ENCODE data around the gene TMEM131L.

Gene TMEM131L

DNA sequence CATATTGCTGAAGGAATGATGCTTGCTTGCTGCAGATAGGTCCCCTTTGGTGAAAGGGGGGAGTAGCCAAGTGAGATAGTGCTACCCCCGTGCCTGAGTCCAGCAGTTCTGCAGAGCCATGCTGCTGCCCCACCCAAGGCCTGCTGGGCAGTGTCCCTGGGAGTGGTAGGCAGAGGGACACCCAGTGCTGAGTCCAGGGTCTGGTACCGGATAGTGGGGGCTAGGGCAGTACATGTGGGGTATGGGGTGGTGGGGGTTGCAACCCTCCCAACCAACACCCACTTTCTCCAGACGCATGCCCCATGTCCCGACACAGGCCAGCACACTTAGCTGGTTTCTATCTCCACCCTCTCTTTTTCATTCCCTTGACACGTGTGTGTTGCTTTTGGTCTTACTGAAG lies 155.9 kb downstream of the TMEM131L start:
- no peaks in the 10 kb centered on the region for H3K27me3 ChIP-seq (replicated peaks; ENCODE audit: insufficient read depth, low read length)
- H3K9me3 ChIP-seq (replicated peaks; ENCODE audit: insufficient read depth, low read length) = no peaks in the 10 kb centered on the region
- no peak overlapping the region for H3K4me3 ChIP-seq (ENCODE audit: low read length)
- no peaks in the 10 kb centered on the region for H4K20me1 ChIP-seq (ENCODE audit: insufficient read depth, low read length)
- no peak overlapping the region for H3K4me2 ChIP-seq (ENCODE audit: low read depth, low read length)
- no peaks in the 10 kb centered on the region for H3F3A ChIP-seq (ENCODE audit: insufficient read depth, low read length)
- peaks cover 11% of the 10 kb centered on the region; the same call in 1 of the 2 replicates for H3K4me1 ChIP-seq (ENCODE audit: low read length)
- TF ChIP-seq, protein P1, sequence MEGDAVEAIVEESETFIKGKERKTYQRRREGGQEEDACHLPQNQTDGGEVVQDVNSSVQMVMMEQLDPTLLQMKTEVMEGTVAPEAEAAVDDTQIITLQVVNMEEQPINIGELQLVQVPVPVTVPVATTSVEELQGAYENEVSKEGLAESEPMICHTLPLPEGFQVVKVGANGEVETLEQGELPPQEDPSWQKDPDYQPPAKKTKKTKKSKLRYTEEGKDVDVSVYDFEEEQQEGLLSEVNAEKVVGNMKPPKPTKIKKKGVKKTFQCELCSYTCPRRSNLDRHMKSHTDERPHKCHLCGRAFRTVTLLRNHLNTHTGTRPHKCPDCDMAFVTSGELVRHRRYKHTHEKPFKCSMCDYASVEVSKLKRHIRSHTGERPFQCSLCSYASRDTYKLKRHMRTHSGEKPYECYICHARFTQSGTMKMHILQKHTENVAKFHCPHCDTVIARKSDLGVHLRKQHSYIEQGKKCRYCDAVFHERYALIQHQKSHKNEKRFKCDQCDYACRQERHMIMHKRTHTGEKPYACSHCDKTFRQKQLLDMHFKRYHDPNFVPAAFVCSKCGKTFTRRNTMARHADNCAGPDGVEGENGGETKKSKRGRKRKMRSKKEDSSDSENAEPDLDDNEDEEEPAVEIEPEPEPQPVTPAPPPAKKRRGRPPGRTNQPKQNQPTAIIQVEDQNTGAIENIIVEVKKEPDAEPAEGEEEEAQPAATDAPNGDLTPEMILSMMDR (IDR thresholded peaks at IDR 0.05; ENCODE audit: low read length) = no peak
- TF ChIP-seq EZH2phosphoT487 (IDR thresholded peaks at IDR 0.05; ENCODE audit: low read length) (no peak), EZH2 (optimal IDR thresholded peaks at IDR 0.05; ENCODE audit: low read depth, low read length) (no peak)
- H3K27ac ChIP-seq (ENCODE audit: low read length) = no peak overlapping the region
- H3K79me2 ChIP-seq (ENCODE audit: low read length) = no peaks in the 10 kb centered on the region
- no peaks in the 10 kb centered on the region for H3K36me3 ChIP-seq (replicated peaks; ENCODE audit: insufficient read depth, low read length)
- H3K9ac ChIP-seq (ENCODE audit: low read length) = no peak overlapping the region
- no peaks in the 10 kb centered on the region for H3K9me2 ChIP-seq (replicated peaks; ENCODE audit: insufficient read depth, low read length)
- H2AFZ ChIP-seq (ENCODE audit: low read length) = no peak overlapping the region
- DNase-seq = no peak

GRCh38 chr4:153622778-153623240 lies 156.6 kb downstream of the TMEM131L start:
- Histone ChIP-seq H3K4me3 (ENCODE audit: low read length) (no peak overlapping the region), H3K27ac (ENCODE audit: low read length) (no peak overlapping the region), H3F3A (ENCODE audit: insufficient read depth, low read length) (no peaks in the 10 kb centered on the region), H3K9me3 (replicated peaks; ENCODE audit: insufficient read depth, low read length) (no peaks in the 10 kb centered on the region), H3K4me2 (ENCODE audit: low read depth, low read length) (peak overlapping the region; percentile 17; the same call in 1 of the 2 replicates), H3K36me3 (replicated peaks; ENCODE audit: insufficient read depth, low read length) (no peaks in the 10 kb centered on the region), H4K20me1 (ENCODE audit: insufficient read depth, low read length) (no peaks in the 10 kb centered on the region), H3K79me2 (ENCODE audit: low read length) (no peaks in the 10 kb centered on the region), H3K27me3 (replicated peaks; ENCODE audit: insufficient read depth, low read length) (no peaks in the 10 kb centered on the region), H2AFZ (ENCODE audit: low read length) (no peak overlapping the region), H3K9ac (ENCODE audit: low read length) (no peak overlapping the region), H3K4me1 (ENCODE audit: low read length) (peaks cover 11% of the 10 kb centered on the region; the same call in 1 of the 2 replicates), H3K9me2 (replicated peaks; ENCODE audit: insufficient read depth, low read length) (no peaks in the 10 kb centered on the region)
- no peak for DNase-seq
- TF ChIP-seq EZH2 (optimal IDR thresholded peaks at IDR 0.05; ENCODE audit: low read depth, low read length) (no peak), EZH2phosphoT487 (IDR thresholded peaks at IDR 0.05; ENCODE audit: low read length) (no peak)
- TF ChIP-seq, protein P1 (IDR thresholded peaks at IDR 0.05; ENCODE audit: low read length) = no peak

DNA sequence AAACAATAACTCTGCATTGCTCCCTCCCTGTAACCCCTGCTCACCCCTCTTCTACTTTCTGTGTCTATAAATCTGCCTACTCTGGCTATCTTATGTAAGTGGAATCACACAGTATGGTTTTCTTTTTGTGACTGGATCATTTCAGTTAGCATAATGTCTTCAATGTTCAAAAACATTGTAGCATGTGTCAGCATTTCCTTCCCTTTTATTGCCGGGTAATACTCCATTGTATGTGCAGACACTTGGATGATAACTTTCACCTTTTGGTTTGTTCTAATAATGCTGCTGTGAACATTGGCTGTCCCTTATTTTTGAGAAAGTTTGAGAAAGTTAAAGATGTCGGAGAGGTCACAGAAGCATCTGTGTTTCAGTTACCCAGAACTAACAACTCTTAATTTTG lies 157.3 kb downstream of the TMEM131L start:
- H3K9me2 ChIP-seq (replicated peaks; ENCODE audit: insufficient read depth, low read length) = no peaks in the 10 kb centered on the region
- no peaks in the 10 kb centered on the region for H3K79me2 ChIP-seq (ENCODE audit: low read length)
- no peak for TF ChIP-seq EZH2 (optimal IDR thresholded peaks at IDR 0.05; ENCODE audit: low read depth, low read length)
- TF ChIP-seq, protein P1 (IDR thresholded peaks at IDR 0.05; ENCODE audit: low read length) = no peak
- no peak for TF ChIP-seq EZH2phosphoT487 (IDR thresholded peaks at IDR 0.05; ENCODE audit: low read length)
- H3K9me3 ChIP-seq (replicated peaks; ENCODE audit: insufficient read depth, low read length) = no peaks in the 10 kb centered on the region
- peak; percentile 9 for DNase-seq
- no peak overlapping the region for H3K9ac ChIP-seq (ENCODE audit: low read length)
- H3K4me1 ChIP-seq (ENCODE audit: low read length) = peaks cover 11% of the 10 kb centered on the region; the same call in 1 of the 2 replicates
- no peaks in the 10 kb centered on the region for H3K27me3 ChIP-seq (replicated peaks; ENCODE audit: insufficient read depth, low read length)
- H4K20me1 ChIP-seq (ENCODE audit: insufficient read depth, low read length) = no peaks in the 10 kb centered on the region
- H3K4me2 ChIP-seq (ENCODE audit: low read depth, low read length) = no peak overlapping the region
- H2AFZ ChIP-seq (ENCODE audit: low read length) = no peak overlapping the region
- no peaks in the 10 kb centered on the region for H3K36me3 ChIP-seq (replicated peaks; ENCODE audit: insufficient read depth, low read length)
- no peak overlapping the region for H3K27ac ChIP-seq (ENCODE audit: low read length)
- H3K4me3 ChIP-seq (ENCODE audit: low read length) = no peak overlapping the region
- no peaks in the 10 kb centered on the region for H3F3A ChIP-seq (ENCODE audit: insufficient read depth, low read length)
